Liver (tissue), 9 donors: ENCODE results near the gene GPC1. TPM values are rescaled to one million over a fixed set of nuclear protein-coding genes. Genes with fewer than 3 reads are reported as not detected.

ENCODE experiments used
- DNase-seq: peaks from one replicate; pipeline ENCODE4 v3.0.0-alpha.2; 2017; ENCODE audit warnings: low spot score
- H3K27ac ChIP-seq, 2 donors: one replicate each; pipeline ENCODE4 v1.7.0; 2013; ENCODE audit warnings: inconsistent platforms in 2 of 2, low read length in 2 of 2, control low read depth in 1 of 2, low read depth in 1 of 2, mild to moderate bottlenecking in 1 of 2
- H3K27me3 ChIP-seq, 4 donors: one replicate each; pipeline versions ENCODE4 v1.6.1 to v1.7.0; 2013; ENCODE audit warnings: low read length in 3 of 4, inconsistent platforms in 1 of 4, mild to moderate bottlenecking in 1 of 4, moderate library complexity in 1 of 4; ENCODE audit not compliant: control insufficient read depth in 4 of 4, insufficient read depth in 4 of 4
- H3K36me3 ChIP-seq, 4 donors: one replicate each; pipeline versions ENCODE4 v1.6.1 to v1.7.0; 2013; ENCODE audit warnings: low read length in 3 of 4, mild to moderate bottlenecking in 3 of 4, low read depth in 1 of 4, moderate library complexity in 1 of 4; ENCODE audit not compliant: control insufficient read depth in 4 of 4, insufficient read depth in 3 of 4
- H3K4me1 ChIP-seq, 4 donors: one replicate each; pipeline versions ENCODE4 v1.6.1 to v1.7.0; 2013; ENCODE audit warnings: low read length in 3 of 4, mild to moderate bottlenecking in 3 of 4, moderate library complexity in 1 of 4; ENCODE audit not compliant: control insufficient read depth in 4 of 4, insufficient read depth in 4 of 4
- H3K4me3 ChIP-seq, 3 donors: one replicate each; pipeline versions ENCODE4 v1.6.1 to v1.7.0; 2013; ENCODE audit warnings: low read length in 3 of 3, control low read depth in 1 of 3, low read depth in 1 of 3, mild to moderate bottlenecking in 1 of 3
- H3K9ac ChIP-seq, 2 donors: one replicate each; pipeline ENCODE4 v1.7.0; 2013; ENCODE audit warnings: low read length in 2 of 2, mild to moderate bottlenecking in 2 of 2, moderate library complexity in 2 of 2, control low read depth in 1 of 2, low read depth in 1 of 2
- H3K9me3 ChIP-seq, 4 donors: one replicate each; pipeline versions ENCODE4 v1.6.1 to v1.7.0; 2013; ENCODE audit warnings: low read length in 3 of 4; ENCODE audit not compliant: control insufficient read depth in 4 of 4
- ATF3 ChIP-seq: IDR thresholded peaks from 2 replicates; pipeline ENCODE4 v1.6.1; 2016; ENCODE audit warnings: antibody characterized with exemption
- CTCF ChIP-seq: fragments of 150-350 bp; IDR thresholded peaks from 2 replicates; pipeline ENCODE4 v1.5.1; 2017; ENCODE audit warnings: improper control_type of control experiment, low read depth, low read length; ENCODE audit not compliant: missing input control
- EGR1 ChIP-seq, 2 donors: IDR thresholded peaks; 2 replicates each; pipeline ENCODE4 v1.6.1; 2016 to 2018; ENCODE audit warnings: antibody characterized with exemption in 2 of 2, low read depth in 2 of 2
- FOXA1 ChIP-seq: IDR thresholded peaks from 2 replicates; pipeline ENCODE4 v1.6.1; 2016; ENCODE audit warnings: antibody characterized with exemption
- FOXA2 ChIP-seq: IDR thresholded peaks from 2 replicates; pipeline ENCODE4 v1.6.1; 2016; ENCODE audit warnings: antibody characterized with exemption
- GABPA ChIP-seq, 2 donors: IDR thresholded peaks in 1 of 2; conservative IDR thresholded peaks in 1 of 2; 2 replicates each; pipeline ENCODE4 v1.6.1; 2016; ENCODE audit warnings: antibody characterized with exemption in 2 of 2, mild to moderate bottlenecking in 1 of 2, moderate library complexity in 1 of 2
- HNF4A ChIP-seq, 2 donors: conservative IDR thresholded peaks; 2 replicates each; pipeline ENCODE4 v1.6.1; 2016; ENCODE audit warnings: antibody characterized with exemption in 2 of 2, mild to moderate bottlenecking in 2 of 2
- HNF4G ChIP-seq: IDR thresholded peaks from 2 replicates; pipeline ENCODE4 v1.6.1; 2016; ENCODE audit warnings: antibody characterized with exemption
- JUND ChIP-seq, 2 donors: IDR thresholded peaks; 2 replicates each; pipeline ENCODE4 v1.6.1; 2016; ENCODE audit warnings: antibody characterized with exemption in 2 of 2
- MAX ChIP-seq: IDR thresholded peaks from 2 replicates; pipeline ENCODE4 v1.6.1; 2016; ENCODE audit warnings: antibody characterized with exemption
- NR2F2 ChIP-seq: IDR thresholded peaks from 2 replicates; pipeline ENCODE4 v1.6.1; 2016; ENCODE audit warnings: antibody characterized with exemption
- RAD21 ChIP-seq, 2 donors: IDR thresholded peaks; 2 replicates each; pipeline ENCODE4 v1.6.1; 2016; ENCODE audit warnings: antibody characterized with exemption in 2 of 2, mild to moderate bottlenecking in 2 of 2
- REST ChIP-seq: IDR thresholded peaks from 2 replicates; pipeline ENCODE4 v1.6.1; 2016; ENCODE audit warnings: antibody characterized with exemption, mild to moderate bottlenecking
- RXRA ChIP-seq, 2 donors: IDR thresholded peaks; 2 replicates each; pipeline ENCODE4 v1.6.1; 2017 to 2018; ENCODE audit warnings: antibody characterized with exemption in 2 of 2, mild to moderate bottlenecking in 1 of 2
- SP1 ChIP-seq: IDR thresholded peaks from 2 replicates; pipeline ENCODE4 v1.6.1; 2018; ENCODE audit warnings: antibody characterized with exemption, mild to moderate bottlenecking
- TAF1 ChIP-seq: conservative IDR thresholded peaks from 2 replicates; pipeline ENCODE4 v1.6.1; 2016; ENCODE audit warnings: antibody characterized with exemption, mild to moderate bottlenecking
- YY1 ChIP-seq: IDR thresholded peaks from 2 replicates; pipeline ENCODE4 v1.6.1; 2016; ENCODE audit warnings: antibody characterized with exemption, mild to moderate bottlenecking
- ZBTB33 ChIP-seq: IDR thresholded peaks from 2 replicates; pipeline ENCODE4 v1.6.1; 2016; ENCODE audit warnings: antibody characterized with exemption
- WGBS: extraction: QIAGEN DNeasy Blood & Tissue Kit; methylation state at CpG from one replicate; pipeline ENCODE4 v1.1.7; 2013; 5-methylcytosine and 5-hydroxymethylcytosine counted together
- polyA plus RNA-seq, 2 donors: library from polyadenylated mRNA; stranded (reverse) in 1 of 2; unstranded in 1 of 2; fragments of 200-250 nt in 1 of 2; fragments of >200 nt in 1 of 2; fragmentation: Nextera tagmentation in 1 of 2; extraction: Ambion mirVana in 1 of 2; gene quantifications; one replicate each; pipeline versions ENCODE4 v1.2.1 to v1.2.3, GENCODE V29; 2013 to 2015
- total RNA-seq, 2 donors: library from RNA; depleted of rRNA; stranded (reverse); fragments of >200 nt; gene quantifications; one replicate each; pipeline ENCODE4 v1.2.3, GENCODE V29; 2014
- donor health status: healthy.
- donor health status: healthy.
- donor health status: healthy.
- donor health status: healthy.
- donor health status: healthy.

GPC1 gene
- total and polyA plus RNA-seq, 4 donors: 3.2 to 41.0 (median 9.1) TPM

GRCh38 chr2:240423788-240424191, 11.7 kb upstream of the GPC1 start:
- H3K36me3 ChIP-seq: no peaks in the 10 kb centered on the region
- H3K9ac ChIP-seq: no peak overlapping the region
- WGBS: 90% methylated on average over 17 of the region's 17 CpGs
- H3K27ac ChIP-seq: no peak overlapping the region
- no peak overlapping the region for H3K4me3 ChIP-seq
- DNase-seq: no peak
- H3K27me3 ChIP-seq: no peaks in the 10 kb centered on the region
- TF ChIP-seq SP1 (no peak), MAX (no peak), HNF4G (no peak), RXRA (IDR thresholded peaks at IDR 0.05) (no peak), TAF1 (no peak), REST (no peak), RAD21 (IDR thresholded peaks at IDR 0.05) (no peak), CTCF (no peak), HNF4A (conservative IDR thresholded peaks at IDR 0.05) (no peak), YY1 (no peak), NR2F2 (no peak), ATF3 (no peak), ZBTB33 (no peak), GABPA (IDR thresholded peaks at IDR 0.05 in 1 of 2, conservative IDR thresholded peaks at IDR 0.05 in 1 of 2) (no peak), JUND (IDR thresholded peaks at IDR 0.05) (no peak), FOXA1 (no peak), FOXA2 (no peak), EGR1 (IDR thresholded peaks at IDR 0.05; ENCODE audit: low read depth in 2 of 2) (no peak)
- peaks cover 0 to 4% (median 1%) of the 10 kb centered on the region in 4 donors for H3K4me1 ChIP-seq
- peaks cover 3 to 4% (median 3%) of the 10 kb centered on the region in 4 donors for H3K9me3 ChIP-seq
